Aorta (tissue), 5 donors: ENCODE measurements around the gene SYNE1. TPM values are rescaled to one million over a fixed set of nuclear protein-coding genes. Genes with fewer than 3 reads are reported as not detected.

Source experiments
- ATAC-seq: fragments of 200-7000 bp; cut with Tn5 transposase; one replicate; pipeline ENCODE4 v1.9.1; 2022; ENCODE audit warnings: moderate library complexity; ENCODE audit not compliant: low FRiP score
- DNase-seq, 2 donors: peaks; one replicate each; pipeline ENCODE4 v3.0.0-alpha.2; 2020
- H3K27ac ChIP-seq, 2 donors: one replicate each; pipeline ENCODE4 v1.5.1; 2013; ENCODE audit warnings: low read length in 2 of 2, mild to moderate bottlenecking in 2 of 2, moderate library complexity in 2 of 2, control low read depth in 1 of 2, inconsistent platforms in 1 of 2, low read depth in 1 of 2
- H3K27me3 ChIP-seq, 2 donors: one replicate each; pipeline ENCODE4 v1.6.1; 2013; ENCODE audit warnings: control low read depth in 1 of 2, low read length in 1 of 2, mild to moderate bottlenecking in 1 of 2, moderate library complexity in 1 of 2; ENCODE audit not compliant: insufficient read depth in 2 of 2, control insufficient read depth in 1 of 2
- H3K36me3 ChIP-seq, 2 donors: one replicate each; pipeline ENCODE4 v1.6.1; 2013; ENCODE audit warnings: control low read depth in 1 of 2, low read length in 1 of 2, mild to moderate bottlenecking in 1 of 2; ENCODE audit not compliant: insufficient read depth in 2 of 2, control insufficient read depth in 1 of 2
- H3K4me1 ChIP-seq, 2 donors: one replicate each; pipeline ENCODE4 v1.6.1; 2013; ENCODE audit warnings: low read length in 2 of 2, control low read depth in 1 of 2, mild to moderate bottlenecking in 1 of 2, moderate library complexity in 1 of 2; ENCODE audit not compliant: insufficient read depth in 2 of 2, control insufficient read depth in 1 of 2
- H3K4me3 ChIP-seq, 2 donors: one replicate each; pipeline ENCODE4 v1.5.1; 2013; ENCODE audit warnings: low read length in 2 of 2, control low read depth in 1 of 2, mild to moderate bottlenecking in 1 of 2
- H3K9me3 ChIP-seq: one replicate; pipeline ENCODE4 v1.6.1; 2013; ENCODE audit warnings: mild to moderate bottlenecking, low read length; ENCODE audit not compliant: control insufficient read depth
- WGBS, 2 donors: extraction: QIAGEN DNeasy Blood & Tissue Kit; methylation state at CpG; one replicate each; pipeline ENCODE4 v1.1.7; 2013; 5-methylcytosine and 5-hydroxymethylcytosine counted together
- intact Hi-C, 2 donors: fragments of 100-400 bp; cut with DNase I; formaldehyde crosslinking; loops; one replicate each; pipeline versions ENCODE4 v1.14.2 to v1.15.0; 2022
- polyA plus RNA-seq, 2 donors: library from polyadenylated mRNA; stranded (reverse); fragments of 200-250 nt; gene quantifications; one replicate each; pipeline ENCODE4 v1.2.3, GENCODE V29; 2013
- total RNA-seq, 2 donors: library from RNA; stranded (reverse); fragmentation: NEBNext Ultra II Directional; extraction: Animal tissue kit (Norgen Biotek cat#: 25700); gene quantifications; one replicate each; pipeline ENCODE4 v1.2.1, GENCODE V29; 2021
- donor health status: healthy with polysubstance abuse.
- donor health status: Bipolar disorder and iron deficiency.
- donor health status: DM: no; HTN: no; CAD: no.
- donor health status: DM: no; HTN: no; CAD: no.
- donor health status: DM: yes; HTN: yes; CAD: no.

Gene SYNE1
- total and polyA plus RNA-seq, 4 donors, result 54.3 to 356 (median 221) TPM

- 11 to 12% methylated on average over 7 of the region's 7 CpGs for WGBS, 2 donors
- no peaks in the 10 kb centered on the region for H3K27me3 ChIP-seq
- intact Hi-C loops, result loop anchor here in 1 of 2 donors (5.0 kb wide), 1 partner anchor 105 kb away; no protein-coding TSS in a partner anchor
- DNase-seq (no peak), ATAC-seq (no peak)
- H3K27ac ChIP-seq, result no peak overlapping the region
- H3K9me3 ChIP-seq, result no peaks in the 10 kb centered on the region
- H3K4me1 ChIP-seq, result no peaks in the 10 kb centered on the region
- no peaks in the 10 kb centered on the region for H3K36me3 ChIP-seq
- peak overlapping the region; percentile 64 to 69 for H3K4me3 ChIP-seq
Observed at GRCh38 chr6:152472325-152472724, 164.8 kb downstream of the SYNE1 start.

GRCh38 chr6:152471456-152472265 lies 165.5 kb downstream of the SYNE1 start:
- Histone ChIP-seq H3K4me3 (peak overlapping the region; percentile 64 to 69), H3K27ac (no peak overlapping the region), H3K27me3 (no peaks in the 10 kb centered on the region), H3K9me3 (no peaks in the 10 kb centered on the region), H3K4me1 (no peaks in the 10 kb centered on the region), H3K36me3 (no peaks in the 10 kb centered on the region)
- ATAC-seq (no peak), DNase-seq (no peak)
- intact Hi-C loops, result loop anchor here in 1 of 2 donors (5.0 kb wide), 1 partner anchor 104 kb away; no protein-coding TSS in a partner anchor
- 8 to 9% methylated on average over 11 of the region's 11 CpGs for WGBS, 2 donors

- H3K27ac ChIP-seq, result no peak overlapping the region
- intact Hi-C loops, result loop anchor here in 1 of 2 donors (2.0 kb wide), 1 partner anchor 32 kb away; no protein-coding TSS in a partner anchor
- peaks cover 0 to 4% of the 10 kb centered on the region in 2 donors for H3K36me3 ChIP-seq
- H3K27me3 ChIP-seq, result no peaks in the 10 kb centered on the region
- no peak for ATAC-seq
- H3K4me3 ChIP-seq, result no peak overlapping the region
- H3K4me1 ChIP-seq, result no peaks in the 10 kb centered on the region
- no peak for DNase-seq
- no peaks in the 10 kb centered on the region for H3K9me3 ChIP-seq
- 78 to 79% methylated on average over 7 of the region's 7 CpGs for WGBS, 2 donors
Observed at GRCh38 chr6:152463164-152463563, 174.0 kb downstream of the SYNE1 start.

- Histone ChIP-seq H3K27ac (no peak overlapping the region), H3K27me3 (no peaks in the 10 kb centered on the region), H3K9me3 (no peaks in the 10 kb centered on the region), H3K4me3 (no peak overlapping the region), H3K36me3 (peaks cover 0 to 4% of the 10 kb centered on the region in 2 donors), H3K4me1 (no peaks in the 10 kb centered on the region)
- DNase-seq (no peak), ATAC-seq (no peak)
- intact Hi-C loops, result loop anchor here in 1 of 2 donors (2.0 kb wide), 1 partner anchor 32 kb away; no protein-coding TSS in a partner anchor
- 77 to 87% methylated on average over 6 of the region's 6 CpGs for WGBS, 2 donors
Observed at GRCh38 chr6:152462716-152463115, 174.4 kb downstream of the SYNE1 start.

- Histone ChIP-seq H3K27ac (no peak overlapping the region), H3K36me3 (peaks cover 0 to 4% of the 10 kb centered on the region in 2 donors), H3K4me3 (no peak overlapping the region), H3K9me3 (no peaks in the 10 kb centered on the region), H3K27me3 (no peaks in the 10 kb centered on the region), H3K4me1 (no peaks in the 10 kb centered on the region)
- DNase-seq, result no peak
- no peak for ATAC-seq
- 78 to 91% methylated on average over 5 of the region's 5 CpGs for WGBS, 2 donors
- intact Hi-C loops, result no loop called here
Observed at GRCh38 chr6:152461556-152461955, 175.6 kb downstream of the SYNE1 start.

- no peaks in the 10 kb centered on the region for H3K4me1 ChIP-seq
- intact Hi-C loops, result no loop called here
- H3K36me3 ChIP-seq, result peaks cover 0 to 4% of the 10 kb centered on the region in 2 donors
- no peaks in the 10 kb centered on the region for H3K9me3 ChIP-seq
- no peaks in the 10 kb centered on the region for H3K27me3 ChIP-seq
- no peak overlapping the region for H3K27ac ChIP-seq
- WGBS, 2 donors, result 67 to 69% methylated on average over 8 of the region's 8 CpGs
- ATAC-seq (no peak), DNase-seq (no peak)
- no peak overlapping the region for H3K4me3 ChIP-seq
Observed at GRCh38 chr6:152458648-152459644, 178.2 kb downstream of the SYNE1 start.

- H3K4me3 ChIP-seq, result no peak overlapping the region
- peaks cover 0 to 4% of the 10 kb centered on the region in 2 donors for H3K36me3 ChIP-seq
- no peaks in the 10 kb centered on the region for H3K9me3 ChIP-seq
- H3K4me1 ChIP-seq, result no peaks in the 10 kb centered on the region
- no peak for DNase-seq
- ATAC-seq, result no peak
- intact Hi-C loops, result no loop called here
- WGBS, 2 donors, result 85 to 89% methylated on average over 4 of the region's 4 CpGs
- H3K27me3 ChIP-seq, result no peaks in the 10 kb centered on the region
- H3K27ac ChIP-seq, result no peak overlapping the region
Observed at GRCh38 chr6:152457949-152458624, 179.1 kb downstream of the SYNE1 start.

GRCh38 chr6:152454003-152454402 lies 183.2 kb downstream of the SYNE1 start:
- no peaks in the 10 kb centered on the region for H3K4me1 ChIP-seq
- DNase-seq, result no peak
- WGBS, 2 donors, result 97 to 99% methylated on average over 3 of the region's 3 CpGs
- peaks cover 0 to 2% of the 10 kb centered on the region in 2 donors for H3K36me3 ChIP-seq
- no peaks in the 10 kb centered on the region for H3K9me3 ChIP-seq
- no peak overlapping the region for H3K4me3 ChIP-seq
- intact Hi-C loops, result no loop called here
- no peak for ATAC-seq
- H3K27me3 ChIP-seq, result no peaks in the 10 kb centered on the region
- no peak overlapping the region for H3K27ac ChIP-seq
